HG02642 (cell line): ENCODE data around the gene PBX3.

Source experiments
- ATAC-seq: cut with Tn5 transposase; IDR thresholded peaks from one replicate; pipeline ENCODE4 v1.9.1; 2021; ENCODE audit warnings: mild to moderate bottlenecking; ENCODE audit not compliant: unreplicated experiment, poor library complexity

Gene PBX3

GRCh38 chr9:126009047-126009446 is 261.9 kb downstream of the PBX3 start:
- no peak for ATAC-seq

GRCh38 chr9:126014726-126015125 is 267.6 kb downstream of the PBX3 start:
- no peak for ATAC-seq

- no peak for ATAC-seq
Measured at GRCh38 chr9:126015424-126015823, 268.3 kb downstream of the PBX3 start.

- ATAC-seq, result no peak
Measured at GRCh38 chr9:126016579-126017290, 269.6 kb downstream of the PBX3 start.
